Astrocyte (in vitro differentiated cells and primary cell): ENCODE results near the gene CYGB.

ENCODE experiments used
- EZH2 ChIP-seq: IDR thresholded peaks from 2 replicates; pipeline ENCODE4 v1.6.1; 2012; ENCODE audit warnings: mild to moderate bottlenecking, low read length, inconsistent platforms; ENCODE audit not compliant: insufficient read depth
- TF ChIP-seq, protein P1 (sequence below): IDR thresholded peaks from 2 replicates; pipeline ENCODE4 v1.5.1; 2011; ENCODE audit warnings: low read depth, mild to moderate bottlenecking, inconsistent platforms, low read length, moderate library complexity; ENCODE audit not compliant: insufficient read depth

GRCh38 chr17:76540381-76541300 lies 3.1 kb upstream of the CYGB start:
- TF ChIP-seq, protein P1, sequence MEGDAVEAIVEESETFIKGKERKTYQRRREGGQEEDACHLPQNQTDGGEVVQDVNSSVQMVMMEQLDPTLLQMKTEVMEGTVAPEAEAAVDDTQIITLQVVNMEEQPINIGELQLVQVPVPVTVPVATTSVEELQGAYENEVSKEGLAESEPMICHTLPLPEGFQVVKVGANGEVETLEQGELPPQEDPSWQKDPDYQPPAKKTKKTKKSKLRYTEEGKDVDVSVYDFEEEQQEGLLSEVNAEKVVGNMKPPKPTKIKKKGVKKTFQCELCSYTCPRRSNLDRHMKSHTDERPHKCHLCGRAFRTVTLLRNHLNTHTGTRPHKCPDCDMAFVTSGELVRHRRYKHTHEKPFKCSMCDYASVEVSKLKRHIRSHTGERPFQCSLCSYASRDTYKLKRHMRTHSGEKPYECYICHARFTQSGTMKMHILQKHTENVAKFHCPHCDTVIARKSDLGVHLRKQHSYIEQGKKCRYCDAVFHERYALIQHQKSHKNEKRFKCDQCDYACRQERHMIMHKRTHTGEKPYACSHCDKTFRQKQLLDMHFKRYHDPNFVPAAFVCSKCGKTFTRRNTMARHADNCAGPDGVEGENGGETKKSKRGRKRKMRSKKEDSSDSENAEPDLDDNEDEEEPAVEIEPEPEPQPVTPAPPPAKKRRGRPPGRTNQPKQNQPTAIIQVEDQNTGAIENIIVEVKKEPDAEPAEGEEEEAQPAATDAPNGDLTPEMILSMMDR = no peak
- no peak for TF ChIP-seq EZH2
